ENCODE results near the gene COX17. TPM values are rescaled to one million over a fixed set of nuclear protein-coding genes. Genes with fewer than 3 reads are reported as not detected.

The COX17 gene
- total and polyA plus RNA-seq, 2 of the 13 experiments (the other 11 are each of a cell fraction or from before 2014, with no cell fraction given) = 41.4 to 51.0 TPM

GRCh38 chr3:119676771-119677640, at the start of gene COX17 (continued):
- TF ChIP-seq HNRNPK (IDR thresholded peaks at IDR 0.05; ENCODE audit: low read depth, low read length, poor library complexity, severe bottlenecking) (peak; percentile 97), ZNF768 (CRISPR knock-in tag; IDR thresholded peaks at IDR 0.05) (peak; percentile 58; the same call in 1 of the 2 replicates), MEIS1 (CRISPR knock-in tag; IDR thresholded peaks at IDR 0.05; ENCODE audit: borderline replicate concordance) (peak; percentile 81; the same call in 1 of the 2 replicates), KLF11 (CRISPR knock-in tag; IDR thresholded peaks at IDR 0.05) (peak; percentile 81), KIAA2018 (CRISPR knock-in tag; IDR thresholded peaks at IDR 0.05; ENCODE audit: borderline replicate concordance) (no peak), BORCS8-MEF2B (CRISPR knock-in tag; IDR thresholded peaks at IDR 0.05) (0 out of 2 replicates have a peak, but pooled peaks have one; percentile 22), SP2 (CRISPR knock-in tag; IDR thresholded peaks at IDR 0.05) (no peak), ERF (CRISPR knock-in tag; IDR thresholded peaks at IDR 0.05) (peak; percentile 70; the same call in 1 of the 2 replicates), NONO (IDR thresholded peaks at IDR 0.05) (no peak), NONO (CRISPR knock-in tag; conservative IDR thresholded peaks at IDR 0.05) (no peak), ZFY (CRISPR knock-in tag; IDR thresholded peaks at IDR 0.05) (peak; percentile 96), ELF1 (CRISPR knock-in tag; IDR thresholded peaks at IDR 0.05) (peak; percentile 95), BCL3 (CRISPR knock-in tag; IDR thresholded peaks at IDR 0.05) (no peak), KLF9 (CRISPR knock-in tag; IDR thresholded peaks at IDR 0.05; ENCODE audit: low read depth) (0 out of 2 replicates have a peak, but pooled peaks have one; percentile 64), LRRFIP1 (CRISPR knock-in tag; conservative IDR thresholded peaks at IDR 0.05) (no peak), FOXA3 (CRISPR knock-in tag; IDR thresholded peaks at IDR 0.05) (peak; percentile 82), ZNF607 (CRISPR knock-in tag; IDR thresholded peaks at IDR 0.05; ENCODE audit: borderline replicate concordance) (peak; percentile 31; the same call in 1 of the 2 replicates)
